Left ventricle myocardium superior (tissue), 1 donor: ENCODE results near the gene SDK2. TPM values are rescaled to one million over a fixed set of nuclear protein-coding genes. Genes with fewer than 3 reads are reported as not detected.

Experiments used
- ATAC-seq: fragments of 200-7000 bp; cut with Tn5 transposase; one replicate; pipeline ENCODE4 v1.9.1; 2020; ENCODE audit warnings: mild to moderate bottlenecking, moderate library complexity
- DNase-seq: peaks from one replicate; pipeline ENCODE4 v3.0.0-alpha.2; 2020
- intact Hi-C: fragments of 100-400 bp; cut with micrococcal nuclease; formaldehyde crosslinking; loops from one replicate; pipeline ENCODE4 v1.11.0; 2022
- total RNA-seq: library from RNA; stranded (reverse); fragmentation: NEBNext Ultra II Directional; extraction: Animal tissue kit (Norgen Biotek cat#: 25700); gene quantifications from one replicate; pipeline ENCODE4 v1.2.1, GENCODE V29; 2021
- donor health status: DM: no; HTN: yes; CAD: no; lungs with severe emphysema.

Gene SDK2
- total RNA-seq, 1 donor from 2014 or later: 1.5 TPM

DNA sequence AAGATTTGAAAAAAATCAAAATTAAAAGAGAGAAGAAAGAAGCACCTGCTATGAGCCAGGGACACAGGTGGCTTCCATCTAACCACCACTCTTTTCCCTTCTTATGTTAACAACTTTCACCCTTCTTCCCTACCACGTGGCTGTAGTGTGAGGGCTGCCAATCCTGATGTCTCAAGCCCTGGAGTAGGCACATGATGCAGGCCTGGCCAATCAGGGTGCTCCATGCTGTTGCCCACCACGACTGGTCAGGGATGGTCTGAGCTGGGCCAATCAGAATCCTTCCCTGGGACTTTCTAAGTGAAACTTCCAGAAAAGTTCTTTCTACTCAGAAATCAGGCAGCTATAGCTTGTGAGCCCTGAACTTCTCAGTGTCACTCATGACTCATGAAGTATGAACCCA, 140.7 kb downstream of the SDK2 start:
- DNase-seq (no peak), ATAC-seq (no peak)
- intact Hi-C loops: no loop called here

DNA sequence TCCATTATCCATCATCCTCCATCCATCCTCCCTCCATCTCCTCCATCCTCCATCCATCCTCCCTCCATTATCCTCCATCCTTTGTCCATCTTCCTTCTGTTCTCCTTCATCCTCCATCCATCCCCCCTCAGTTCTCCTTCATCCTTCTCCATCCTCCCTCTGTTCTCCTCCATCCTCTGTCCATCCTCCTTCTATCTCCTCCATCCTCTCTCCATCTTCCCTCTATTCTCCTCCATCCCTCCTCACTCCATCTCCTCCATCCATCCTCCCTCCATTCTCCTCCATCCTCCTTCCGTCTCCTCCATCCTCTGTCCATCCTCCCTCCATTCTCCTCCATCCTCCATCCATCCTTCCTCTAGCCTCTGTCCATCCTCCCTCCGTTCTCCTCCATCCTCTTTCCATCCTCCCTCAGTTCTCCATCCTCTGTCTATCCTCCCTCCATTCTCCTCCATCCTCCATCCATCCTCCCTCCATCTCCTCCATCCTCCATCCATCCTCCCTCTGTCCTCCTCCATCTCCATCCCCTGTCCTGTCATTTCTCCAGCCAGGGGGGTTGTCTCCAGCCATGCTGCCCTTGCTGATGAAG, 143.7 kb downstream of the SDK2 start:
- ATAC-seq (no peak), DNase-seq (no peak)
- intact Hi-C loops: no loop called here

- DNase-seq (no peak), ATAC-seq (peak; percentile 75)
- intact Hi-C loops: no loop called here
These were observed 145.2 kb downstream of the SDK2 start for GRCh38 chr17:73498886-73499554.

- intact Hi-C loops: no loop called here
- DNase-seq (no peak), ATAC-seq (no peak)
These were observed 146.1 kb downstream of the SDK2 start for GRCh38 chr17:73498176-73498575.

DNA sequence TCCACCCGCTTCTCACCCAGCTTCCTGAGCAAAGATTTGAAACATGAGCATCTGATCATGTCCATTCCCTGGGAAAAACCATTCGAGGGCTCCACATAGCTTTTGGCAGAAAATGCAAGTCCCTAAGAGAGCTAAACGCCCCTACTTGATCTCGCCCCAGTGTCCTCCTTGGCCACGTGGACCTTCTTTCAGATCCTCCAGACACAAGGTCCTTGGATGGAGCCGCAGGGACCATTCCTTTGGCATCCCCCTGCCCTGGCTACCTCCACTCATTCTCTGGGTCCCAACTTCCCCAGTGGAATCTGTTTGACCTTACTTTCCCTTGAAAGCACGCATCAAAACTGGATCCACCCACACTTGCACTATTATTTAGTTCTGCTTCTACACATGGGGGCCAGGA, 146.5 kb downstream of the SDK2 start:
- no peak for DNase-seq
- no peak for ATAC-seq
- intact Hi-C loops: no loop called here

- intact Hi-C loops: no loop called here
- DNase-seq (no peak), ATAC-seq (no peak)
These were observed 148.0 kb downstream of the SDK2 start for GRCh38 chr17:73496232-73496631.

DNA sequence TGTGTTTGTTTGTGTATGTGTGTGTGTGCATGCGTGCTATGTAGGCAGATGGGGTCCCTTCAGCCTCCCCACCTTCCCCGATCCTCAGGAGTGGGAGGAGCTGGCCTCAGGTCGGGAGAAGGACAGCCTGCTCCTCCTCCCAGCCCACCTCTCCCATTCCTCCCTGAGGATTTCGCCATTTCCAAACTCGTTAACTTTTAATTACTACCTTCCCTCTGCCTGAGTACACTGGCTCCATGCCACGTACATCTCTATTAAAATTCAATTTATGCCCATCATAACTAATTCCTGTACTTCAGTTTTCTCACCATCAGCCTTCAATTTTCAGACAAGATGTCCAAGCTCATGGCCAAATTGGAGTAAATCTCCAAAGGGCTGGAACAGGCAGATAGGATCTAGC, 148.6 kb downstream of the SDK2 start:
- intact Hi-C loops: no loop called here
- ATAC-seq: no peak
- no peak for DNase-seq

GRCh38 chr17:73494950-73495349, 149.3 kb downstream of the SDK2 start:
- intact Hi-C loops: no loop called here
- no peak for DNase-seq
- no peak for ATAC-seq

DNA sequence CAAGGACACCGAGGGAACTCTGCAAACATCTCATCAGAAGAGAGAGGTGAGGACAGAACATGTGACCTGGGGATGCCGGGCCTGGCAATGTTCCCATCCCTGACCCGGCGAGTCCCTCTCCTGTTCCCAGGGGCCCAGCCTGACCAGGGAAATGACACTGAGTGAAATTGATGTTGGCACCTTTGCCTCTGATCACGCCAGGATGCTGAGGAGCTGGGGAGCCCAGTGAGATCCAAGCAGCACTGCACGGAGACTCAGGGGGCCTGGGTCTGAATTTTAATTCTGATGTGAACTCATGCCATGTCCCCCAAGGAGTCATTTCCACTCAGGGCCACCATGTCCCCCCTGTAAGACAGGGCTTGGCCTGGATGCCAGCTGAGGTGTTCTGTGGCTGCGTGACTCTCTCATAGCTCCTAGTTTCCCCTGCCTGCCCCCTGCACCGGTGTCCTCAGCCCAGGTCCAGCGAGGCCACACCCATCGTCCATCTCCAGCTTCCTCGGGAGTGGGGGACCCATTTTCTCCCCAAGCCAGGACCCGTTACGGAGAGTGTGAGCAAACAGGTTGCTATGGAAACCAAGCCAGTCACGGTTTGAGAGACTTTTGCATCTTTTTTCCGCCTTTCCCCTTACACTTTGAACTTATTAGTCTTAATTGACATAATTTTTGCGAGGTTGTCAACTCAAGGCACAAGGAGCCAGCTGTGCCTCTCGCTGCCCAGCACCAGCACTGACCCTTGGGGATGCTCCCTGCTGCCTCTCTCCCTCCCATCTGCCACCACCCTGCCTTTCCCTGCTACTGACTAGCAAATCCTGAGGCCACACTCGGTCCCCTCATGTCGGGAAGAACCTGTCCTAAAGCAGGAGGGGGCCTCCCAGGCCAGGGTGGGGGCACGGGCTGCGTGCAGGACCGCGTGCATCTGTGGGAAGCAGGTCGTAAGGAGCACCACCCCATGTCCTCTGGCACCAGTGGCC, 150.0 kb downstream of the SDK2 start:
- intact Hi-C loops: no loop called here
- DNase-seq: no peak
- no peak for ATAC-seq

DNA sequence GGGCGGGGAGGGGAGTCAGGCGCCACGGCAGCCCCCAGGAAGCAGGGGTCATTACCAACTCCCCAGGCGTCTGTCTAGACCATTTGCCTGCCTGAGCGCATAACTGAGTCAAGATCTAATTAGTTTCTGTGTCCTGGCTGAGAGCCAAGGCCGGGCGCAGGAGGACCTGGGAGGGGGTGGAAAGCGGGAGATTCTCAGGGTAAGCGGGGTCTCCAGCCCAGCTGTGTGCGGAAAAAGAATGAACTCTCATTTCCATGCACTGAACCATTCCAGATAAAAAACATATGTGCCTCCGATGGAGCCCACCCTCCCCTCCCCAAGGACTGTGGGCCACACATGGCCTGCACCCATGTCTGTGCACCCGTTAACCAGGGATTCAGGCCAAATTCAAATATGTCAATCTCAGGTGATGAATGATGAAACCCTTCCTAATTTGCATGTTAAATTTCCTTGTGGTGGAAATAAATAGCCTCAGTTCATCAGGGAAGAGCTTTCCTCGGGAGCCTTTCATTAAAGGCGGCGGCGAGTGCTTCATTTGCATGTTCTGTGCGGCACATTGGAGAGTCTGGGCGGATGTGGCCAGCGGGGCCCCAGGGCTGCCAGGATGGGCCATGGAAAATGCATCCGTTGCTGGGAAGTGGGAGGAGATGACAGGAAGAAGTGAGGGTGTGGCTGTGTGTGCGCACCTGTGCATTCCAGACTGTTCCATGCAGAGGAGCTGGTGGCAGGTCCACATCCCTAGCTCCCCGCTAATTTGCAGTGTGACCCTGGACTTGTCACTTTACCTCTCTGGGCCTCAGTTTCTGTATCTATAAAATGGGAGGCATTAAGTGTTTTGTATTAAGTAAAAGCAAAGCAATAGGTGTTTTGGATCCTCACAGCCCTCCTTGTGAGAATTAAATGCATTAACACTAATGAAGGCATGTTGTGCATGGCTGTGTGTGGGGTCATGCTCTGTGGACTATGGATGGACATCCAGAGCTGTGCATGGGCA, 151.1 kb downstream of the SDK2 start:
- DNase-seq (no peak), ATAC-seq (no peak)

GRCh38 chr17:73492125-73492820, 152.0 kb downstream of the SDK2 start:
- ATAC-seq (no peak), DNase-seq (no peak)
- intact Hi-C loops: no loop called here

More for the DNA sequence above, 151.1 kb downstream of the SDK2 start:
- intact Hi-C loops: no loop called here

DNA sequence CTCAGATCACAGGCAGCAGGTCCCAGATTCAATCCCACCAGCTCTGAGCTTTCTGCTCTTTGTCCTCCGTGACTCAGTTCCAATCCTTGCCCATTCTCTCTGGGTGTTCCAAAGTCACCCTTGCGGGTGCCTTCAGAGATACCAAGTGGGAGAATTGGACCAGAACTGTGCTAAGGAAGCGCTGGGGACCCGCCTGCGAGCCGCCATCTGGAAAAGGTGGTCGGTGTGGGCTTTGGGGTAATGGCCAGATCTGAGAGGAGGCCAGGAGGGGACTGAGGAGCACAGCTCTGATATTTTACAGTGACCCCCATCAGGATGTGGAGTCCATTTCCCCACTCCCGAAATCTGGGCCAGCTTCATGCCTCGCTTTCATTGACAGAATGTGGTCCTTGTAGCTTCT, 152.6 kb downstream of the SDK2 start:
- no peak for DNase-seq
- intact Hi-C loops: no loop called here
- ATAC-seq: no peak

DNA sequence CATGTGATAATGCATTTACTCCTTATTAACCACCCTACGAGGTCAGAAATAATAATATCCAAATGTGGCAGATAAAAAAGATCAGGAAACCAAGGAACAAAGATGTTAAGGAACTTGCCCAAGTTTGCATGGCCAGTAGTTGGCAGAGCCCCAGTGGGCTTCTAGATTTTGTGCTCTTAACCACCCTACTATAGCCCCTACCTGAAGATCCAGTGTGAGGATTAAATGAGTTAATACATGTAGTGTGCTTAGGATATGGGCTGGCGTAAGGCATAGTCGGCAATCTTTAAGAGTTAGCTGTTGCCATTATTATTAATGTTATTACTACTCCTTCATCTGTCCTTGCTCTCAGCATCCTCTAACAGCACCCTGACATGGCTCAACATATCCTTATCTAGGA, 153.4 kb downstream of the SDK2 start:
- no peak for DNase-seq
- ATAC-seq: no peak
- intact Hi-C loops: no loop called here

GRCh38 chr17:73489991-73490390, 154.3 kb downstream of the SDK2 start:
- DNase-seq: no peak
- no peak for ATAC-seq
- intact Hi-C loops: no loop called here

DNA sequence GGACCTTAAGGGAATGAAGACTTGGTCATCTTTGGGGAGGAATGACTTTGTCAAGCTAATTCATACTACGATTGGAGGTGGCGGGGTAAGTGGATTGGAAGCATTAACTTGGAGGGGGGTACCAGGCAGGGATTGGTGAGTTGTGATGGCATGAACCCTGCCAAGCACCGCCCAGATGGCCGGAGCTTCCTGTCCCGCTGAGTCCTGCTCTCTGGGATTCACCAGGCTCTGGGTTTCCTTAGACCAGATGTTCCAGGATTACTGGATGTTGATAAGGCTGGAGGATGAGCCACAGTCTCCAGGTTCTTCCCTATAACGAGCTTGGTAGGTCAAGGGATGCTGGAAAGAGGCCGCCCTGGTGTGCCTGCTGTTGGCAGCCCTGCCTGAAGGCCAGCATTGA, 154.9 kb downstream of the SDK2 start:
- DNase-seq (no peak), ATAC-seq (no peak)
- intact Hi-C loops: no loop called here

- intact Hi-C loops: no loop called here
- no peak for ATAC-seq
- no peak for DNase-seq
These were observed 159.1 kb downstream of the SDK2 start for GRCh38 chr17:73485130-73485529.

DNA sequence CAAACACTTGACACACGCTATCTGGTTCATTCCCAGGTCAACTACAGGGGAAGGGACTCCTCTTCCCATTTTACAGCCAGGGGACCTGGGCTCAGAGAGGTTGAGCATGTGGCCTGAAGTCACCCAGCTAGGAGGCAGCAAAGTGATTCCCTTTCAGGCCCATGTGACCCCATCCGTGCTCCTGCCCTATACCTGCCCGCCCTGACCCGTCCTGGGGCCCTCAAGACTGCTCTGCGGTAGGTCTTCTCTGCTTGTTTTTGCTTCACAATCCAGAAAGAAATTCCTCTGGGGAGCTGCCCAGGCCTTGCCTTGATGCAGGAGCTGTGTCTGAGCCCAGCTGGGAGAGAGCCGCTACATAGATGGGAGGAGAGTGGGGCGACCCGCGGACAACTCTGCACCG, 161.4 kb downstream of the SDK2 start:
- DNase-seq (no peak), ATAC-seq (no peak)
- intact Hi-C loops: no loop called here

GRCh38 chr17:73482251-73482716, 162.0 kb downstream of the SDK2 start:
- DNase-seq (no peak), ATAC-seq (no peak)
- intact Hi-C loops: no loop called here
